NCI-H460 (cell line): ENCODE data around the gene PEX7. TPM values are rescaled to one million over a fixed set of nuclear protein-coding genes. Genes with fewer than 3 reads are reported as not detected.
"Not testable (repeated sequence)": the region's sequence is repeated elsewhere in the genome, so short reads cannot be mapped to it uniquely, and the experiment has no call there.

Experiments used
- DNase-seq: peaks from one replicate; pipeline ENCODE4 v3.0.0-alpha.2; 2016; ENCODE audit warnings: low read depth; ENCODE audit errors: extremely low read depth
- total RNA-seq: library from RNA; depleted of rRNA; stranded (reverse); fragments of >200 nt; shearing (Covaris generic); gene quantifications from 2 replicates; pipeline ENCODE4 v1.2.3, GENCODE V29; 2014

Gene PEX7
- total RNA-seq, 1 experiment from 2014 or later = 10.2 TPM

DNA sequence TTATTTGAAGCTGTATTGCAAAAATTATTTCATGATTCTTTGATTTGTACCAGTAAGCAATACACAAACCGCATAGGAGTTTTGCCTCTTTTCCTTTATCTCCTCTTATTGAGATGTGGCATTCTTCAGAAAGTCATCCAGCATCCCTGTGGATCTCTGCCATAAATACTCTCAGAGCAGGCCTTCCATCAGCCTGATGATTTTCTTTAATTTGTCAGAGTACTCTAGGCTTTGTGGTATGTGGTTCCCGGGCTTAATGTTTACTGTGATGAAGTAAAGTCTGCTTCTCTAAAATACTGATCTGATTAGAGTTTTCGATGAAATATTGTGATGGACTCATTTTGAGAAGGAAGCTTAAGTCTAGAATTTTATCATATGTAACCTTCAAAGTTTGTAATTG lies 68.6 kb downstream of the PEX7 start:
- DNase-seq = no peak

DNA sequence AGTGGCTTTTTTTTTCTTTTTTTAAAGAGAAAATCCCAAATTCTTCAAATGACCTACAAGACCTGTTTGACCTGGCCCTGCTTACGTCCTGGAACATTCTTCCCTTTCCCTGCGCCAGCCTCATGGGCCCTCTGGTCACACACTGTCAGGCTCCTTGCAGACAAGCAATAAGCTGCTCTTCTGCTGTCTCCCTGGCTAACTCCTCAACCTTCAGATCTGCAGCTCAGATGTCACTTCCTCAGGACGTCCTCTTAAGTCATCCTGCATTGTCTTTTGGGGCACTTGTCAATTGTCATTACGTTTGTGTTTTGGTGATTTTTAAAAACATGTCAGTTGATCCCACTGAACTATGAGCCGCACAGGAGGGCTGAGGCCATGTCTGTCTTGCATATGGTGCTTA lies 70.8 kb downstream of the PEX7 start:
- no peak for DNase-seq

DNA sequence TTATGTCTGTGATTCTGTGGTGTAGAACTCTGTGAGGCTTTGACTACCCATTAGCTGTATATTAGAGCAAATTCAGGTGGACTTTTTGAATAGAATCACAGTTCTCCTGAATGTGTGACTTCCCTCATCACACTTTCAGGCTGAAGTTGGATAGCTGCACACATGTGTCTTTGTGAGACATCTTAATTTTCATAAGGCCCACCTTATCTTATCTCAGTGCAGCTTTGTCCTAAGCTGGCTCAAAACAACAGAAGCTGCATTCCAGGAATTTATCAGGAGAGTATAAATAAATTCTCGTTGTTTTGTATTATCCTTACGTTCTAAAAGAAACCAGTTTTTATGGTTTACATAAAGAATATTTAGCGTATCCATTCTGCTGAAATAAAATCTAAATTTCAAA lies 73.5 kb downstream of the PEX7 start:
- DNase-seq = no peak

DNA sequence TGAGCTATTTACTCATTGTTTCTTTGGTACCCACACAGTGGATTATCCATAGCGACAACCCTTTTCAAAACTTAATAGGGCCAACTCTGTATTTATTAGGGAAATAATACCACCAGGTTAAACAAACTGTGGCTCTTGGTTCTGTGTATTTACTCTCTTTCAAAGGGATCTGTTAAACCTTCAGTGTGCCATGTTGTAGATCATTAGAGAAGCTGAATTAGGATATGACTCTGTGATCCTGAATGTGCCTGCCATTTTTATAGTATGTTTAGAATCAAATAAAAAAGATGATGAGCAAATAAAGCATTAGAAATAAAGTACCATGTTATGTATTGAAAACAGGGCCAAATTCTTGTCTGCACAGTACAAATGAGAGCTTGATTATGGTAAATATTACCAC lies 74.7 kb downstream of the PEX7 start:
- DNase-seq = no peak

DNA sequence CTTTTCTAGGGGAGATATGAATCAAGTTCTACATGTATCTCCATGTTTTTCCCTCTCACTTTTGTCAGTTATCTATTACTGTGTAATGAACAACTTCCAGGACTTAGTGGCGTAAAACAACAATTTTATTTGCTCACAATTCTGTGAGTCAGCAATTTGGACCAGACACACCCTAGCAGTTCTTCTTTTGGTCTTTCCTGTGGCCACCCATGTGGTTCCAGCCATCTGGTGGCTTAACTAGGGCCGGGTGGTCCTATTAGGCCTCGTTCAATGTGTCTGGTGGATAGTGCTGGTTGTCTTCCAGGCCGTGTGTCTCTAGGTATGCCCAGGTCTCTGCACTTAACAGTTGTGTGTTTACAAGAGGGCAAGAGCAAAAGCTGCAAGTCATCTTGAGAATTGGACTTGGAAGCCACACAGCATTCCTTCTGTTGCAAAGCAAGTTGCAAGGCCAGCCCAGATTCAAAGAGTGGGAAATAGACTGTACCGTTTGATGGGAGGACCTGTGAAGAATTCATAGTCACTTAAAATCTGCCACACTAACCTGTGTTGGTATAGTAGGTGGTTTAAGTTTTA lies 78.9 kb downstream of the PEX7 start:
- no peak for DNase-seq

DNA sequence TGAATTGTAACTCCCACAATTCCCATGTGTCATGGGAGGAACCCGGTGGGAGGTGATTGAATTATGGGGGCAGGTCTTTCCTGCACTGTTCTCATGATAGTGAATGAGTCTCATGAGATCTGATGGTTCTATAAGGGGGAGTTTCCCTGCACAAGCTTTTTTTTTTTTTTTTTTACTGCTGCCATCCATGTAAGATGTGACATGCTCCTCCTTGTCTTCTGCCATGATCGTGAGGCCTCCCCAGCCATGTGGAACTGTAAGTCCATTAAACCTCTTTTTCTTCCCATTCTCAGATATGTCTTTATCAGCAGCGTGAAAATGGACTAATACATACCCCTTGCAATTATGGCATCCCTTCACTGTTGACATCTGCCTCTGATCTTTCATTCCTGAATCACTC lies 82.1 kb downstream of the PEX7 start:
- not testable (repeated sequence) for DNase-seq

DNA sequence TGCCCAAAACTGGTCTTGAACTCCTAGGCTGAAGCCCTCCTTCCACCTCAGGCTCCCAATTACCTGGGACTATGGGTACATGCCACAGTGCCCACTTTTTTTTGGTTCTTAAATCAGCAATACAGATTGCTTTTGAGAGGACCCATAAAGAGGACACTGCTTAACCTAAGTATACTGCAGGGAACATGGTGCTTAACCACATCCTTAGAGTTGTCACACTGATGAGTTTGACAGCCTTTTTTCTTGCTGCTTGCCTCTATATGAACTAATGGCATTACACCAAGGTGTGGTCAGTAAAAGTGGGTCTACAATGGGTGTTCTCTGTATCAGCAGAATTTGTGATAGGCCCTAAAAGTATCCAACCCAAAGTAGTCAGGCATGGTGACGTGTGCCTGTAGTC lies 92.6 kb downstream of the PEX7 start:
- no peak for DNase-seq

DNA sequence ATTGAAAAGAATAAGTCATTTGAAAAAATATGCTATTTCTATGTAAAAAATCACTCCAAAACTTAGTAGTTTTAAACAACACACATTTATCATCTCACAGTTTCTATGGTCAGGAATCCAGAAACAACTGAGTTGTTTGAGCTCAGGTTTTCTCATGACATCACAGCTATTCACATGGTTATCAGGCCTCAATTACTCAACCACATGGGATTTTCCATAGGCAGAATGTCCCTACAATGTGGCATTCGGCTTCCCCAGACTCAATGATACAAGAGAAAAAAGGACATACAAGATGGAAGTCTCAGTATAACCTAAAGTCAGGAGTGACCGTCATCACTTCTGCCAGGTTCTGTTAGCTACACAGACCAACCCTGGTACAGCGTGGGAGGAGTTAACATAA lies 96.3 kb downstream of the PEX7 start:
- DNase-seq = no peak

DNA sequence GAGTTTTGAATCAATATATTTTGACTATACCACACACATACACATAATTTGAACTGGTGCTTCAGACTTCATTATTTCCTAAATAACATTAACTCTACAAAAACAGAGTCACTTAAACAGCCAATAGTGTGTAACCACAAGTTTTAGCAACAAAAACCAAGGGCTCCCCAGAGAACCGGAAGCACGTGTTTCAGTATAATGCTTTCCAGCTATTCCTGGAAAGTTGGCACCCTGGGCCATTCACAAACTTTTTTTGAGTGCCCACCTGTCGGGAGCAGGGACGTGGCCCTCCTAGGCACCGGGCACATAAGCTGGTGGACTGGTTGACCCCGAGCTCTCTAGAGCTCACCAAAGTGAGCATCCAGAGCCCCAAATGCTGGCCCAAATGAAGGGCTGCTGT lies 97.8 kb downstream of the PEX7 start:
- DNase-seq = no peak

DNA sequence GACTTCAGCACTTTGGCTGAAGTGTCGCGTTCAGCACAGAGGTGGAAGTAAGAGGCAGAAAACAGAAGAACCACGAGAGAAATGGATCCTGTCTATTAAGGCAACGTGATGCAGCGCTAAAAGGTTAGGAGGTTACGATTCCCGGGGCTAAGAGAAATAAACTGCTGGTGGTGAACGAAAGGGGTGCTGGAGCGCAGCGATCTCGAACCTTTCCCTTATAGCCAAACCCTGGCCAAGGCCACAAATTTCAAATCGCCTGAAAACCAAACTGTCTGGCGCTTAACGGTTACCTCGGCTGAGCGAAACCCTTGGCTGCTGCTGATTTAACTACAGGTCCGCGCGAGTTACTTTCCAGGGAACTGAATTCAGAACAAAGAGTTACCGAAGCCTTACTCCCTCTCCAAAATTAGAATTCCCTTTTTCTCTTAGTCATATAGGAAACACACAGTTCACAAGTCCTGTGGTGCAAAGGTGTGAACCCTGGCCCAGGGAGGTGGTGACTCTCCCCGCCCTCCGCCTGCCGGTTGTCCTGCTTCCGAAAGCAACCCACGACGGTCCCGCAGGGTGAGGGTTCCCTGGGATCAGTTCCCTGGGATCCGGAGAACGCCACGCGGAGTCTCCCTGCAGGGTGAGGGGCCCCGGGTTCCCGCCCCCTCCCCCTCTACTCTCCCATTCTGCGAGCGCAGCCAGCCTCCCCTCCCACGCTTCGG lies 98.4 kb downstream of the PEX7 start:
- no peak for DNase-seq

DNA sequence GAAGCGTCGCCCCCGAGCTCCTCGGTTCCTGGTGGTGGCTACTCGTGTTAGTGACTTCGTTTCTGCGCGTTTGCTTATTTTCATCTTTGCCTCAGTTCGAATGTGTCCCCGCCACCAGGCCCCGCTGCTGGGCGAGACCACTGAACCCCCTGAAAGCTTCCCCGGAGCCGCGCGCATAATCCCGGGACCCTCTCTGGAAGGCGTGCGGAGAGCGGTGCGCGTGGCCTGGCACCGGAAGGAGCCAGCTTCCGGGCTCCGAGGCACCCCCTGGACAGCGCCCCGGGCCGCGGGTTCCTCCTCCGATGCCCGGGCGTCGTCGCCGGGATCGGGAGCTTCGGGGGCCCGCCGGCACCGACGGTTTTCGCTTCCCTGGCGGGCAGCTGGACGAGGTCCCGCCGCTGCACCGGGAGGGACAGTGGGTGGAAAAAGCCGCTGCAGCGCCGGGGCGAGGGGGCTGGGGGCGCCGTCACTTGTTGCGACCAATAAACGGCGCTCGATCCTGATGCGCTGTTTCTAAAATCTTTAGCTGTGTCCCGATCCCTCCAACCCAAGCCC lies 99.1 kb downstream of the PEX7 start:
- no peak for DNase-seq

DNA sequence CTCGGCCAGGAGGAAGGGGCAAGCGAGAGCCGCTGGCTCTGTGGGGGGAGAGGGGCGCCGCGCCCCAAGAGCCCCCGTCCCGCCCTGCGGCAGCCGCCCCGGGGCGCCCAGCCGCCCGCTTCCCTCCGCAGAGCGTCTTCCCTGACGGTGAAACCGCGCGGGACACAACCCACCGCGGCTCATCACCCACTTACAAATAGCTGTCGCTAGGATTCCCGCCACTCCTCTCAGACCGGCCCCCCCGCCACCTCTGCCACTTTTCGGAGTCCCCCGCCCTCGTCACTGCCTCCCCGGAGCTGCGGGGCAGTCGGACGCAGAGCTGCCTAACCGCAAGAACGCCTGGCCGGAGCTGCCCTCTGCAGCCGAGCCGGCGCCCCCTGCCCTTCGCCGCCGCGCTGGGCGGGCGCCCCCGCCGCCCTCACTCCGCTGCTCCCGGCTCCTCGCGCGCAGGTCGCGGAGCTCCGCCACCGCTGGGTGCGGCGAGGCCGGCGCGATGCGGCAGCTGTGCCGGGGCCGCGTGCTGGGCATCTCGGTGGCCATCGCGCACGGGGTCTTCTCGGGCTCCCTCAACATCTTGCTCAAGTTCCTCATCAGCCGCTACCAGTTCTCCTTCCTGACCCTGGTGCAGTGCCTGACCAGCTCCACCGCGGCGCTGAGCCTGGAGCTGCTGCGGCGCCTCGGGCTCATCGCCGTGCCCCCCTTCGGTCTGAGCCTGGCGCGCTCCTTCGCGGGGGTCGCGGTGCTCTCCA lies 99.7 kb downstream of the PEX7 start, which contains the start of gene SLC35D3:
TSS of gene SLC35D3 (plus strand) at position 366 of the 749 bp plus-strand sequence. CDS start at position 494, 128 bp downstream.
- no peak for DNase-seq

DNA sequence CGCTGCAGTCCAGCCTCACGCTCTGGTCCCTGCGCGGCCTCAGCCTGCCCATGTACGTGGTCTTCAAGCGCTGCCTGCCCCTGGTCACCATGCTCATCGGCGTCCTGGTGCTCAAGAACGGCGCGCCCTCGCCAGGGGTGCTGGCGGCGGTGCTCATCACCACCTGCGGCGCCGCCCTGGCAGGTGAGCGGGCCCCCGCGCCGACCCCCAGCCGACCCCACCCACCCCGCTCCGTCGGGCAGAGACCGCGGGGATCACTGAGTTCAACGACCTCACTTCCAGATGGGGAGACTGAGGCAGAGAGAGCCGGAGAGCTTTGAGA lies 100.3 kb downstream of the PEX7 start:
- DNase-seq = no peak

DNA sequence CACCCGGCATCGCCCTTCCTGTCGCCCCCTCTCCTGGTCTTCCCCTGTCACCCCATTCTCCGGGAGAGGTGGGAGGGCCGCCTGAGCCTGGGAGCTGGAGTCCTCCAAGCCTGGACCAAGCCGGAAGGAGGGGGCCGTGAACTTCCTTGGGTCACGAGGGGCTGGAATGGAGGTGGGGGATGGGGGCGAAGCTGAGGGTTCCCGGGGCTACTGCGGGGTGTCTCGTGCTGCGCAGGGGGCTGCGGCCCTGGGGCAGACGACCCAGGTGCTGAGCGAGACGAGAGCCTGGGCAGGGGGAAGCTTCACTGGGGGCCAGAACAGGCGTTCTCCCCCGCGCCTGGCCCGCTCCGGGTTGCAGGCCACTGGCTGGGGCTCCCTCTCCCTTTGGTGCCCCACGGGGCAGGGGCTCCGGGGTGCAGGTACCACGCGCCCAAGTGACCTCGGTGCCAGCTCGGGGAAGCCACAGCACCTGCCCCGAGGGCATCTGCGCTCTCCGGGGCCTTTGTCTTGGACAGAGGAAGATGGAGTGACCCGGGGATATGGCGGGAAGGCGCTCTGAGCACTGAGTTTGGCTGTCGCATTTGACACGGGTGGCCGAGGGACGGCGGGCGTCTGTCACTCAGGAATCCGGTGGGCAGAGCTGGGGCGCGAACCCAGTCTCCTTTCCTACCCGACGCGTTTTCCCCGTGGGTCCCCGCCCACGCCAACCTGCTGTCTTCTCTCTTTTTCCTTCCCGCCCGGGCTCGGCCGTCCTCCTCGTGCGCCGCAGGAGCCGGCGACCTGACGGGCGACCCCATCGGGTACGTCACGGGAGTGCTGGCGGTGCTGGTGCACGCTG lies 100.9 kb downstream of the PEX7 start:
- DNase-seq = no peak

DNA sequence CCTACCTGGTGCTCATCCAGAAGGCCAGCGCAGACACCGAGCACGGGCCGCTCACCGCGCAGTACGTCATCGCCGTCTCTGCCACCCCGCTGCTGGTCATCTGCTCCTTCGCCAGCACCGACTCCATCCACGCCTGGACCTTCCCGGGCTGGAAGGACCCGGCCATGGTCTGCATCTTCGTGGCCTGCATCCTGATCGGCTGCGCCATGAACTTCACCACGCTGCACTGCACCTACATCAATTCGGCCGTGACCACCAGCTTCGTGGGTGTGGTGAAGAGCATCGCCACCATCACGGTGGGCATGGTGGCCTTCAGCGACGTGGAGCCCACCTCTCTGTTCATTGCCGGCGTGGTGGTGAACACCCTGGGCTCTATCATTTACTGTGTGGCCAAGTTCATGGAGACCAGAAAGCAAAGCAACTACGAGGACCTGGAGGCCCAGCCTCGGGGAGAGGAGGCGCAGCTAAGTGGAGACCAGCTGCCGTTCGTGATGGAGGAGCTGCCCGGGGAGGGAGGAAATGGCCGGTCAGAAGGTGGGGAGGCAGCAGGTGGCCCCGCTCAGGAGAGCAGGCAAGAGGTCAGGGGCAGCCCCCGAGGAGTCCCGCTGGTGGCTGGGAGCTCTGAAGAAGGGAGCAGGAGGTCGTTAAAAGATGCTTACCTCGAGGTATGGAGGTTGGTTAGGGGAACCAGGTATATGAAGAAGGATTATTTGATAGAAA lies 101.7 kb downstream of the PEX7 start:
- DNase-seq = no peak

DNA sequence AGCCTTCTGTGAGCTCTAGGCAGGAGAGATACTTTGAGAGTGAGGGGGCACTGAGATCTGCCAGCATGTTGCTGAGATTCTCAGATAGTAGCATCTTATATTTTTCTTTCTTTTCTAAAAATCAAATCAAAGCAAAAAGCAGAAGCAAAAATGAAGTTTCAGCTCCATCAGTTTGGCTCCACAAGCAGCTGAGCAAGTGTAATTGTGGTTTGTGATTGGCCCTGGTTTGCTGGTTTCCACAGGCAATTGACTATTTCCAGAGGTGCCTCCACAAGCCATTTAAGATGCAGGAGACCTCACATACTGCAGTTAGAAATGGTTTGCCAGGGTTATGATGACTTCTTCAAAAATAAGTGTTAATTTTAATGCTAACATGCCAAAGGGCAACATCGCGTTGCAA lies 104.0 kb downstream of the PEX7 start:
- no peak for DNase-seq

DNA sequence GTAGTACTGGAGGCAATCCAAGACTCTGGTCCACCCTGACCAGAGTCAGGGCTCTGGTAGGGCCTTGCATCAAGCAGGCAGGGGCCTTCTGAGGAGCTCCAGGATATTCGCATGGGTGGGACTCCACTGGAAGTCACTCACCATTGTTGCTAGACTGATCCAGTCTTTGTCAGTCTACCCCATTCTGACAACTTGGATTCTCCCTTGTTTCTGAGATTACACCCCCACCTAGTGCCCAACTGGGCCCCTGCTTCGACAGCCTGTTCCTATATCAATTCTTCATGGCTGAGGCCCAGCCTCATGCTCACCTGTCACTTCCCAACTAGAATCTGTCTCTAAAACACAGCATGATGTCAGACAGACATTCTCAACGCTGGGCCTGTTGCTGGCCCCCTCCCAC lies 104.9 kb downstream of the PEX7 start:
- DNase-seq = no peak

DNA sequence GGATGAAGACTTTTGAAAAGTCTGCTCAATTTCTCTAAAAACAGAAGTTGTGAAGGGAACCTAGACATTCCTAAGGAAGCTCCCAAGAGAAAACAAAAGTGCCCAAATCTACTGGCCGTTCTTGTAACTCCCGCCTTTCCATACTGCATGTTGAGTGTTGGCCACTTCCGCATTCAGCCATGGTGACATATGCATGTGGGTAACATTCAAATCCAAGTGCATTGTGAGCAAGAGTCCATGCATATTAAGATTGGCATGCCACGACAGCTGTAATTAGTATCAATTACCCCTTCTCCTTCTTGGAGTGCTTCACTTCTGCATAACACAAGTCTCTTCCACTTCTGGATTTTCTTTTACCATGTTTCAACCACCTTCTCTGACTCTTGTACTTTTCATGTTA lies 108.1 kb downstream of the PEX7 start:
- DNase-seq = no peak

DNA sequence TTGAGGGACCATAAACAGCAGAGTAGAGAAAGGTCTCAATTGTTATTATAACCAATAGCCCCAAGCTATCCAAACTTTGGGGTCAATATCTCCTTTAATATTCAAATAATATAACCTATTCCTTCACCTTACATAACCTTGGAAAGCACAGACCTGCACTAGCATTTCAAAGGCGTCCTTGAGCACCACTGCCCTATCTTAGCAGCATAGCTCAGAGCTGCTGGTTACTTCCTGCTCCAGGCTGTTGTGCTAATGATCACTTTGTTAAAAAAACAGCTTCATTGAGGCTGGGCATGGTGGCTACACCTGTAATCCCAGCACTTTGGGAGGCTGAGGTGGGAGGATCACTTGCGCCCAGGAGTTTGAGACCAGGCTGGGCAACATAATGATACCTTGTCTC lies 110.2 kb downstream of the PEX7 start:
- no peak for DNase-seq

DNA sequence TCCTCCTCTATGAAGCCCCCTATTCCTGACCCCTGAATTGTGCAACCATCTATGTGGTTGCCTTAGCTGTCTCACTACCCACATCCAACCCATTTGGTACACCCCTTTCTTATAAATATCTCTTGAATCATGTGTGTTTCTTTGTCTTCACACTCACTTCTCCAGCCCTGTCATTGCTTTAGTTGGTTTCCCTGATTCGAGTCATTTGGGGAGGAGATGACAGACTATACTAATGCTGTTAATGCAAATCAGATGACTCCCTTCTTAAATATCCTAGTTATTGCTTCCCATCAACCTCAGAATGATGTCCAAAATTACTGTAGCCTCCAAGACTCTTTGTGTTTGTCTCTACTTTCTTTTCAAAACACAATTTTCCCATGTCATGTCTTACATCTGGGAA lies 122.7 kb downstream of the PEX7 start:
- DNase-seq = no peak
